Subcutaneous adipose tissue (tissue), 4 donors: Measurements from ENCODE around the gene GATAD2A. TPM values are rescaled to one million over a fixed set of nuclear protein-coding genes. Genes with fewer than 3 reads are reported as not detected.

Source experiments
- CTCF ChIP-seq: fragments of 450-650 bp; IDR thresholded peaks from one replicate; pipeline ENCODE4 v1.5.1; 2016; ENCODE audit warnings: low read depth, mild to moderate bottlenecking, control low read depth, antibody characterized with exemption, moderate library complexity
- total RNA-seq, 4 donors: library from RNA; depleted of rRNA; stranded (reverse); fragments of >200 nt; gene quantifications; one replicate each; pipeline ENCODE4 v1.1.0, GENCODE V29; 2016

Gene GATAD2A
- total RNA-seq, 4 donors from 2014 or later = 24.0 to 32.0 (median 28.9) TPM

- TF ChIP-seq CTCF = no peak
These were observed 117.7 kb downstream of the GATAD2A start for GRCh38 chr19:19523177-19523576.

GRCh38 chr19:19524053-19524452, 118.6 kb downstream of the GATAD2A start:
- TF ChIP-seq CTCF = no peak

GRCh38 chr19:19525611-19526380, 120.3 kb downstream of the GATAD2A start:
- no peak for TF ChIP-seq CTCF

- no peak for TF ChIP-seq CTCF
These were observed 121.3 kb downstream of the GATAD2A start for GRCh38 chr19:19526581-19527370.

GRCh38 chr19:19527371-19527656, 121.8 kb downstream of the GATAD2A start:
- no peak for TF ChIP-seq CTCF

- no peak for TF ChIP-seq CTCF
These were observed 122.5 kb downstream of the GATAD2A start for GRCh38 chr19:19527674-19528625.
